ENCODE results near the gene THEMIS.
A peak's percentile ranks its signal among the peaks of the same experiment; 100 is the strongest.
"Not testable (repeated sequence)": the region's sequence is repeated elsewhere in the genome, so short reads cannot be mapped to it uniquely, and the experiment has no call there.

THEMIS gene

DNA sequence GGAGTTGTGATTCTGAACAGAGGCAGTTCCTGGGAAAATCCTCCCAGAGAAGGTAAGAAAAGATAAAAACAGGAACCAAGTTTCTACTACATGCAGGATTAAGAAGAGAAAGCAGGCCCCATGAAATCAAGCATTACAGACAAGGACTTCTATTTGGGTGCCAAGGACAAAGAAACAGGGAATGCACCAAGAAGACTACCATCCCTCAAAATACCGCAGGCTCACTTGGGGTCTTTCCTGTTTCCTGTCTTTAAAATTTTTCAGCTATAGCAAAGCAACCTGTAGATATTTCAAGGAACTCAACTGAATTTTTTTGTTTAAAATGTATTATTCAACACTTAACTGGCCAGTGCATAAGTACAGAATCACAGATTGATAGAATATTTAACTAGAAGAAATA, 107.5 kb downstream of the THEMIS start:
- no peak for DNase-seq

- no peak for DNase-seq
These were observed 108.2 kb downstream of the THEMIS start for GRCh38 chr6:127792616-127793015.

DNA sequence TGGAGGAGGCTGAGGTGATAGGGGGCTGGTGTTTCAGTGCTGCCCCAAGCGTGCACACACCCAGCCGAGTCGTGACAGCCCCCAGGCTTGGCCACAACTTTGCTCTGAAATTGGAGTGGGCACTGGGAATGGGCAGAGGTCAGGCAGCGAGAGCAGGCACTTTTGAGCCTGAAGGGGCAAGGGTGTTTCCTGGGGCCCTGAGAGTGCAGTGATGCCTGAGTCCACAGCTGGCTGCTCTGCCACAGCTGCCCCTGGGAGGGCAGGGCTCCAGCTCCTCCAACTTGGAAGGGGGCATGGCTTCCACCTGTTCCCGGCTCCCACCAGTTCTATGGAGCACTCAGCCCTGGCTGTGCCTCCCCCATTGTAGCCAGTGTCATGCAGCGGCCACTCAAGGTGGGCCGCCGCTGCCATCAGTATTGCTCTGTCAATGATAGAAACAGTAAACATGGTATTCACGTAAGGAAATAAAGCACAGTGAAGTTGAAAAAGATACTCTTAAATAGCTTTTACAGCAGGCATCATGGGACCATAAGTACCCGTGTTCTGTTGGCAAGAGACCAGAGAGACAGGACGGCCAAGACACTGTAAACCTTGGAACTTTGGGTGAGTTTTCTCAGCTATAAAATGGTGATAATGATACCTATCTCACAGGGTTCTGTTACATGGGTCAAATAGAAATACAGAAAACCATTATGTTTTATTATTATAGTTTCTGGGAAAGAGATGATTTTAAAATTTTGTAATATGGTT, 108.9 kb downstream of the THEMIS start:
- no peak for DNase-seq

GRCh38 chr6:127790571-127790970, 110.3 kb downstream of the THEMIS start:
- DNase-seq, result no peak

GRCh38 chr6:127786109-127786508, 114.7 kb downstream of the THEMIS start:
- DNase-seq, result no peak

GRCh38 chr6:127784468-127784867, 116.4 kb downstream of the THEMIS start:
- DNase-seq, result peak; percentile 16

- DNase-seq, result not testable (repeated sequence)
These were observed 119.1 kb downstream of the THEMIS start for GRCh38 chr6:127781636-127782272.

DNA sequence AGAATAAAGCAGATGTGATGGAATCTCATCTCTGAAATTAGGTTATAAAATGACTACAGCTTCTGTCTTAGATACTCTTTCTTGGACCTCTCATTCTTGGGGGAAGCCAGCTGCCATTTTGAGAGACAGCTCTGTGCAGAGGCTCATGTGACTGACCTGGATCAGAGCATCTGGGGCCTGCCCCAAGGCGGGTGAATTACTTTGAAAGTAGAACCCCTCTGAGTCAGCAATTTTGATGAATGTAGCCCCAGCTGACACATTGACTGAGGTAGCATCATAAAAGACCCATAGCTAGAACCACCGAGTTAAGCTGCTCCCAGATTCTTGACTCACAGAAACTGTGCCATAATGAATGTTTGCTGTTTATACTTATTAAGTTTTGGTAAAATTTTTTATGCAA, 124.5 kb downstream of the THEMIS start:
- DNase-seq, result peak; percentile 50

DNA sequence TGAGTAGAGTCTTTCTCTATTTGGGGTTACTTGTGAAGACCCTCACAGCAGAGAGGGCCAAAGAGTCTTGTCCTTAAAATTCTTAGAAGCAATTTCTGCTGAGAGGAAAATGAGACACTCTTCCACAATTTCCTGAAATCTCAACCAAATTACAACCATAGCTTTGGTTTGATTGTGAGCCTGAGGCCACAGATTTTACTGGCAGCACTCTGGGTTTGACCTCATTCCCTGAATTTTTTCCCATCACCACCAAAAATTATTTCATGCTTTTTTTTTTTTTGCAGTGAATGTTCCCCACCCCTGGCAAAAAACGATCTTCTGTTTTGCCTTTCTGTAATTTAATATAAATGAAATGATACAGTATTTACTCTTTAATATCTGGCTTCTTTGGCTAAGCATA, 125.5 kb downstream of the THEMIS start:
- no peak for DNase-seq

DNA sequence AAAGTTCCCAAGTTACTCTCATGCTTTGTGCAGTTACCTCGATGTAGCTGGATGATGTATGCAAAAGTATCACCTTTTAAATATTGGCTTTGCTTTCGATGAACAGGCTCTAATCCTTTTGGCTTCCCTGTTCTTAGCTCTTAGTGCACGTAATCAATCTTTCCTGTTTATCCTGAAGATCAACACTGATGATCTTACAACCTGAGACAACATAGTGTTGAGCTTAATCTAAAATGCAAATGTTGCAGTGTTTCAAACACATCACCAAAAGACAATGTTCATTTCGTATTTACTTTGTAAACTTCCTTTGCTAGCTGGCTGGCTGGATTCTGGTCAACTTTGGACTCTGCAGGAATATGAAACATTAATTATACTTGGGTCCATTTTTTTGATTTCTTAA, 132.1 kb downstream of the THEMIS start:
- no peak for DNase-seq

DNA sequence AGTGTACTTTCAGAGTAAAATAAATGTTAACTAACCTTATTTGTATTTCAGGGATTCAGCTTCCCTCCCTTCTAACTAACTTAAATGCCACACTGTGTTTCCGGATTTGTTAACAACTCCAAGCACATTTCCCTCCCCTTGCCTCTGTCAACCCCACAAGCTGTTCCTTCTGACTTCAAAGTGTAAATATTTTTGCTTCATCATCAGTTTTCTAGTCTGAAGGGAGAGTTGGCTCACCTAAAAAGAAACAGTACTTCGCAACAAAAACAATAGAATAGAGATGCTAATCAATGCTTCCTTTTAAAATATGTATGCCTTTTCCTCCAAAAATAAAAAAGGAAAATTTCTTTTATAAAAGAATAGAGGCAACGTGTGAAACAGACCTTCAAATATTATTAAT, 132.6 kb downstream of the THEMIS start:
- DNase-seq, result no peak

GRCh38 chr6:127765949-127766348, 134.9 kb downstream of the THEMIS start:
- DNase-seq, result no peak

DNA sequence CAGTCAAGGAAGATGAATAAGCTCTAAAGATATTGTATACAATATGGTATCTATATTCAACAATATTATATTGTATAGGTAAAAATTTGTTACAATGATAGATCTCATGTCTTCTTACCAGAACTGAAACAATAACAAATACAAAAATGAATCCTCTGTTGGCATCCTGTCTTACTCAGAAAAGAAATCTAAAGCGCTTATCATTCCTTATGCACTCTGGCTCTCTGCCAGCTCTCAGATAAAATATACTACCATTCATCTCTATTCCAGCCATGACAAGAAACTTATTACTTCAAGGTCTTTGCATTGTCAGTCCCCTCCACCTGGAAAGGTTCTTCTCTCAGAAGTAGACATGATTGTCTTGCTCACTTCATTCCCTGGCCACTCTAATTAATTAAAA, 138.6 kb downstream of the THEMIS start:
- DNase-seq, result no peak

DNA sequence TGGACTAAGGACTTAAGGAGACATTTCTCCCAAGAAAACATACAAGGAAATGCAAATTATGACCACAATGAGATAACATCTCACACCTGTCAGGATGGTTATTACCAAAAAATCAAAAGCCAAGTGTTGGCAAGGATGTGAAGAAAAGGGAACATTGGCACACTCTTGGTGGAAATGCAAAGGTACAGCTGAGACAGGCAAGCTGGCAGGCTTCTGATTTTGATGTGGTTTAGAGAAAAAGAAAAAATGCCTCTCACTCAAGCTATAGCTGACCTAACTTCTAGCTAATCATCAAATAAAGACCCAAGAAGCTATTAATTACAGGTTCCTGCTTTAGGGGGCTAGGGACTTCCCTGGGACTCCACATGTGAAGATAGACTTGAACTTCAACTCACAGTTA, 139.8 kb downstream of the THEMIS start:
- no peak for DNase-seq

- no peak for DNase-seq
These were observed 151.8 kb downstream of the THEMIS start for GRCh38 chr6:127749095-127749494.

DNA sequence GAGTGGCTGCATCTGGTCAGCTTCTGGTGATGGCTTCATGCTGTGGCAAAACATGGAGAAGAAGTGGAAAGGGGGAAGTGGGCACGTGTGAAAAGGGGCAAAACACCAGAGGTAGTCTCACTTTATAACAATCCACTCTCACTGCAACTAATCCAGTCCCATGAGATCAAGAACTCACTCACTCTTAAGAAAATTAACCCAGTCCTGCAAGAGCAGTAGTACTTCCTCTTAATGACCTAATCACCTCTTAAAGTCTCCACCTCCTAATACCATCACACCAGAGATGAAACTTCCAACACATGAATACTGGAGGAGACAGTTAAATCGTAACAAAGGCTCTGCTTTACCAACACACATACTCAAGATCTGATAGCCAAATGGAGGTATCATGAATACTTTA, 152.6 kb downstream of the THEMIS start:
- no peak for DNase-seq

GRCh38 chr6:127738423-127738822, 162.4 kb downstream of the THEMIS start:
- no peak for DNase-seq

DNA sequence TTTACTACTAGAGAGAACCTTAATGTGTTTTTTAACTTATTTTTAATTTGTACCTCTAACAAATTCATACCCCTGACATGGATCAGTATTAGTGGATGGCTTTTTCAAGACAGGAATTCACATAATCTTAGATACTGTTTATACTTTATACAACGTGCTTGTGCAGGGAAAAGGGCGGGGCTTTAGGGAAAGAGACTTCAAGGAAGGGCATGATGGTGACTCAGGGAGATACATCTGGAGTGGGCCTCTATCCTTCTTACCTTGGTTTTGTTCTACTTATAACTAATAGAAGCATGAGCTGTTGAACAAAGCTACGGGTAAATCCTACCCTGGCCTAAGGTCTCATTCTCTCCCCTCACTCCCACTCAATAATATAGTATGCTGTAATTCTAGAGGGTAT, 163.1 kb downstream of the THEMIS start:
- no peak for DNase-seq

GRCh38 chr6:127737009-127737486, 163.8 kb downstream of the THEMIS start:
- peak; percentile 9 for DNase-seq

GRCh38 chr6:127732927-127733326, 167.9 kb downstream of the THEMIS start:
- DNase-seq, result no peak

DNA sequence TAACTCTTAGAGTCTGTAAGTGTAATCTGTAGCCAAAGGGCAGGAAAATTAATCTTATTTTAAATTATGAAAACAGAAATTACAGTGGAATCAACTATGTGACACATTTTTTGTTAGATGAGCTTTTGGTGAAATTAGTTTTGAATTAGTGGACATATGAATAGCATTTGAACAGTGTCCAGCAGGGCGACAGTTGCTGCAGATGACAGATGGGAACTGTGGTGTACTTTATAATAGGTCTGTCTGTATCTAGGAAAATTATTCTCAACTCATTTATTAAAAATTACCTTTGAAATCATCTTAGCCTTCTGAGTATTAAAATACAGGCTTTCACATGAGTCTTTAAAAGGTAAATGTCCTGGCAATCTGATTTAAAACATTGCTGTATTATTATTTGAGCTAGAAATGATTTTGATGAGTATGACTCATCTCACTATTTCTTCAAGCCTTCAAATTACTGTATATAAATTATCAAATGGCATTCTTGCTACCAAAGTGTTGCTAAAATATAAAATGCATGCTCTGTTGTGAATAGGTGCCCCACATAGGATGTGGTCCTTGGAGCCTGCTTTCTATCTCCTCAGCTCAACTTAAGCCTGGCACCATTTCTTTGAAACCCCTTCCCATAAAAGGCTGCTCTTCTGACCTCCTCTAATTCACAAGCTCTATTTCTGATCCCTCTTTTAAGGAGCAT, 173.5 kb downstream of the THEMIS start:
- no peak for DNase-seq

DNA sequence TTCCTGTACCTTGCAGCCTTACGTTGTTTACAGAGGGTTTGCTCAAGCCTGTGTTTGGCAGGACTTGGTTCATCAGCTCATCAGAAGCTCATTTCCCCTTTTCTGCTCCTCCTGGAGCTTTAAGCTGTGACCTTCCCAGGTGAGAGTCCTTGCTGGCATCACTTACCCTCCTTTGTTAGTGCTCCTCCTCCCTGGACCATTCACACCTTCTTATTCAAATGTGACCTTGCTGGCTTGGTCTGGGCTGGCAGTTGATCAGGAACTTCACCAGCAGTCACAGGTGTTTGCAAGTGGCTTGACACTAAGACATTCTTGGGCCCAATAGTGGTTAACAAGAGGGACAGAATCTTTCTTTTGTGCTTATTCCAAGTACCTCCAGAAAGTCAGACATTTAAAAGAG, 175.0 kb downstream of the THEMIS start:
- DNase-seq, result no peak

GRCh38 chr6:127718694-127719093, 182.2 kb downstream of the THEMIS start:
- no peak for DNase-seq

- no peak for DNase-seq
These were observed 183.5 kb downstream of the THEMIS start for GRCh38 chr6:127717384-127717783.
